ENCODE data around the gene PUDP.
"Not testable (repeated sequence)": the region's sequence is repeated elsewhere in the genome, so short reads cannot be mapped to it uniquely, and the experiment has no call there.

PUDP gene

GRCh38 chrX:7043796-7044433 is 104.0 kb downstream of the PUDP start:
- FAIRE-seq; DNase-seq (ENCODE audit: low spot score): not testable (repeated sequence)

- FAIRE-seq (no peak), DNase-seq (ENCODE audit: low spot score) (no peak)
Measured at GRCh38 chrX:7028246-7028645, 119.7 kb downstream of the PUDP start.

GRCh38 chrX:7027071-7027470 is 120.9 kb downstream of the PUDP start:
- FAIRE-seq (no peak), DNase-seq (ENCODE audit: low spot score) (no peak)

GRCh38 chrX:7026365-7026764 is 121.6 kb downstream of the PUDP start:
- DNase-seq (ENCODE audit: low spot score); FAIRE-seq: not testable (repeated sequence)

GRCh38 chrX:7025471-7025870 is 122.5 kb downstream of the PUDP start:
- no peak for DNase-seq (ENCODE audit: low spot score)

GRCh38 chrX:7024850-7025249 is 123.1 kb downstream of the PUDP start:
- DNase-seq (ENCODE audit: low spot score) (no peak), FAIRE-seq (no peak)

More at GRCh38 chrX:7025471-7025870, 122.5 kb downstream of the PUDP start:
- no peak for FAIRE-seq

GRCh38 chrX:7022996-7023395 is 125.0 kb downstream of the PUDP start:
- not testable (repeated sequence) for FAIRE-seq; DNase-seq (ENCODE audit: low spot score)

- FAIRE-seq (no peak), DNase-seq (ENCODE audit: low spot score) (no peak)
Measured at GRCh38 chrX:7021991-7022390, 126.0 kb downstream of the PUDP start.

- FAIRE-seq, result no peak
- no peak for DNase-seq (ENCODE audit: low spot score)
Measured at GRCh38 chrX:7019555-7019954, 128.4 kb downstream of the PUDP start.

- DNase-seq (ENCODE audit: low spot score); FAIRE-seq: not testable (repeated sequence)
Measured at GRCh38 chrX:7012262-7012834, 135.6 kb downstream of the PUDP start.

- not testable (repeated sequence) for DNase-seq (ENCODE audit: low spot score); FAIRE-seq
Measured at GRCh38 chrX:7010897-7011296, 137.1 kb downstream of the PUDP start.

- DNase-seq (ENCODE audit: low spot score); FAIRE-seq: not testable (repeated sequence)
Measured at GRCh38 chrX:7007328-7007727, 140.6 kb downstream of the PUDP start.

Measured in RCC 7860 (cell line).